ENCODE data around the gene TRPM1.

DNA sequence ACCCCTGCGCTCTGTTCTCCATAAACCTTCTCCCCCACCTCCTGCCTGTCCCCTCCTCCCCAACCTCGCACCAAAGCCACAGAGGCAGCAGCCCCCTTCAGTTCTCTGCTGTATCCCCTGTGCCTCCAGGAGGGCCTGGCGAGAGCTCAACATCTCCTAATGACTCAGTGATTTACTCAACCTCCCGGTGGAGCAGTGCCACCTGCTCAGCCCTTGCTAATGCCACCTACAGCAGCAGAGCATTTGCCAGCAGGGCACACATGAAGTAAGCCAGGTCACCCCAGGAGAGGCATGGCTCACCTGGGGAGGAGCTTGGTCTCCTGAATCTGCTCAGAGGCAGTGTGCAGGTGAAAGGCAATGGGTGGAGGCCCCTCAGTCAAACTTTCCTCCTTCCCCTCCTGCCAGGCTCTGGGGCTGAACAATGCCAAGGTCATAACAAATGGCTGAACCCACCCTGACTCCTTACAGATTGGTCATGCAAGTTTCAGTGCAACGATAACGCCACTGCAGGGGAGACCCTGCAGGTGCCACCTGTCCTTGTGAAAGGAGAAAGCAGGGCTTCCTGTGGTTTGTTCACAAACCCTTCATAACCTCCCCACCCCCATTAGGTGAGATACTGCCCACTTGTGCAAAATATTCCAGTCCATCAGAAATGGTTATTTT, 19.8 kb downstream of the TRPM1 start:
- TF ChIP-seq POLR2A (IDR thresholded peaks at IDR 0.05; ENCODE audit: low read length) (no peak), GATA1 (IDR thresholded peaks at IDR 0.05; ENCODE audit: low read depth, low read length) (no peak)

Data from erythroblast (primary cell).